ENCODE measurements around the gene LHFPL2.
"Not testable (repeated sequence)": the region's sequence is repeated elsewhere in the genome, so short reads cannot be mapped to it uniquely, and the experiment has no call there.

The LHFPL2 gene

DNA sequence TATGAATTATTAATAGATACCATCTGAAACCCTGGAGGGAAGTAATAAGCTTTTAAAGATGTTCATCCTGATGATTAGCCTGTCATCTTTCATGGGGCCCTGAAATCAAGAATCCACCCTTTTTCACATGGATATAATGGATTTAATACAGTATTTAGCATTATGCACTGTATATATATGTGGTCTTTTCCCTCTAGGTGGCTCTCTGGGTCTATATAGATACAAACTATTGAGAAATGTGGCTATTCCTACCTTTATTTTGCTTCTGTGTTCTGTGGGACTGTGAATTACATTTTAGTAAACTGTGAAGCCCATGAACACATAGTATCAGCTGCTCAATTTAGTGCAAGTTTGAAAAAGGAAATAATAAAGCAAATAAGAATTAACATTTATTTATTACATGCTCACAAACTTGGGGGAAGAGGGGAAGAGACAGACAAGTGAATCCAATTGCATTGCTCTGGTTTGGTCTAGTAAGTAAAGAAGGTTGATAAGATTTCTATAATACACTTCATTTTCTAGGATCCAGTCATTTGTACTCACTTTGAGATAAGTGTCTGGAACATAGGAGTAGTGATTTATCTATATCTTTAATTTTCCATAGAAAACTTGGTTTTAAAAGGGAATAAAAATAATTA lies 176.0 kb downstream of the LHFPL2 start:
- no peak for DNase-seq (ENCODE audit: low read depth in 3 of 3)

DNA sequence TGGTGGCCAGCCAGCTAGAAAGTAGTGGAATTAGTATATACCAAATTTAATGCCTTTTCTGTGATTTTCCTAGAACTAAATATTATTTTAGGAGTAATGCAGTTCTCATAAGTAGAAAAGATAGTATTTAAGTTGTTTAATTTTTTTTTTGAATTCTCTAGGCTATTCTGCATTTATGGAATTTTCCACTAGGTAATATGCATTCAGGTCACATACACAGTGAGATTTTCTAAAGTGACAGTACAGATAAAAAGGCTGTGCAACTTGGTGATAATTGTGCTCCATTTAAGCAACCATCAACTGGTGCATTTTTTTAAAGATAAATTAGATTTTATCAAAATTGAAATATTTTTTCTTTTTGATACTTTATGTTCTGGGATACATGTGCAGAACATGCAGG lies 176.7 kb downstream of the LHFPL2 start:
- DNase-seq (ENCODE audit: low read depth in 3 of 3): no peak

DNA sequence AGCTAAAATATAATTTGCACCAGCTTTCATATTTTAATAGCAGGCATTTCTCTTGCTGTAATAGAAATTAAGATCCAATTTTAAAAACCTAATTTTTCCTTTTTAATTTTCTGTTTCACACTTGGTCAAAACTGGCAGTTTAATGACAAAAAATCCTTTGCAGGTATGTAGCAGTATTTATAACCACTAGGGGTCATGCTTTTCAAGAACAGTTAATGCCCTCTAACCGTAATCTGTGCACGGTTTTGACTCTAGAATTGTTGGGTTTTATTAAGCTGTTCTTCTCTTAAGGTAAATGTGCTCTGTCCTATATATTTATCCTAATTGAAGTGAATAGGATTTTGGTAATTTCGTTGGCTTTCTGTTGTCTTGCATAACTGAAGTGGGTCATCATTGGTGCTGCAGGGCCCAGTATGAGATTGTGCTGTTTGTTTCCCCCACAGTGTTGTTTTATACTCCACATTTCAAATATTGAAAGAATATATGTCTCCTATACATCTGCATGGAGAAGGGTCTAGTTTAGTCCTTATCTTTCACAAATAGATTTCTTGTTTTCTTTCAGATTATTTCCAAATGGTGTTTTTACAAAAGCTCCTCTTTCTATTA lies 180.7 kb downstream of the LHFPL2 start:
- no peak for DNase-seq (ENCODE audit: low read depth in 3 of 3)

DNA sequence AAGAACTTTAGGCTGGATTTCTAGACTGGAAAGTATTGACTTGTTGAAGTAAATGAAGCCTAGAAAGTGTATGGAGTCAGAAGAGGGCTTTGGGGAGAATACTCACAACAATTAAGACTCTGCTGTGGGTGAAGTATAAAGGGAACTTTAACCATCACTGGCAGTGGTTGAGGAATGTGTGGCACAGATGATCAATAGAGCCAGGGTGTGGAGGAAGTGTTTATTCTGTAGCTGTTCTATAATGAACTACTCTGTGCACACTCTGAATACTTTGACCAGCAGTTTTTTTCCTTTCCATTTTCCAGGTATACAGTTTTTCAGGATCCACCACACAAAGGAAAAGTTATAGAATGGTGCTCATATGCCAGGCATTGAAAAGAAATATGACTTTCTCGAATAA lies 181.4 kb downstream of the LHFPL2 start:
- no peak for DNase-seq (ENCODE audit: low read depth in 3 of 3)

DNA sequence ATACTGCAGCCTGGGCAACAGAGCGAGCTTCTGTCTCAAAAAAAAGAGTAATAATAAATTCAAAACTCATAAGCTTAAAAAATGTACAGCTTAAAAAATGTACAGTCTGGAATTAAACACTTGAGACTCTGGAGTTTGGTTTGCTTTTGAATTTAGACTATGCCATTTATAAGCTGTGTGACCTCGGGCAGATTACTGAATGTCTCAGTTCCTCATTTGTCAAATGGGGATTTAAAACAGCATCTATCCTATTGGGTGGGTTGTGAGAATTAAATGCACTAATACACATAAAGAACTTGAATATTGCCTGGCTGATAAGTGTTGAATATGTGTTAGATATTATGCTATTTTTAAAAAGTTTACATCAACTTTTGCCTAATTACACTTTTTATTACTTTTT lies 189.7 kb downstream of the LHFPL2 start:
- DNase-seq (ENCODE audit: low read depth in 3 of 3): no peak

DNA sequence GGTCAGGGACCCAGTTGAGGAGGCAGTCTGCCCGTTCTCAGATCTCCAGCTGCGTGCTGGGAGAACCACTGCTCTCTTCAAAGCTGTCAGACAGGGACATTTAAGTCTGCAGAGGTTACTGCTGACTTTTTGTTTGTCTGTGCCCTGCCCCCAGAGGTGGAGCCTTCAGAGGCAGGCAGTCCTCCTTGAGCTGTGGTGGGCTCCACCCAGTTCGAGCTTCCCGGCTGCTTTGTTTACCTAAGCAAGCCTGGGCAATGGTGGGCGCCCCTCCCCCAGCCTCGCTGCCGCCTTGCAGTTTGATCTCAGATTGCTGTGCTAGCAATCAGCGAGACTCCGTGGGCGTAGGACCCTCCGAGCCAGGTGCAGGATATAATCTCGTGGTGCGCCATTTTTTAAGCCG lies 191.1 kb downstream of the LHFPL2 start:
- not testable (repeated sequence) for DNase-seq (ENCODE audit: low read depth in 3 of 3)

DNA sequence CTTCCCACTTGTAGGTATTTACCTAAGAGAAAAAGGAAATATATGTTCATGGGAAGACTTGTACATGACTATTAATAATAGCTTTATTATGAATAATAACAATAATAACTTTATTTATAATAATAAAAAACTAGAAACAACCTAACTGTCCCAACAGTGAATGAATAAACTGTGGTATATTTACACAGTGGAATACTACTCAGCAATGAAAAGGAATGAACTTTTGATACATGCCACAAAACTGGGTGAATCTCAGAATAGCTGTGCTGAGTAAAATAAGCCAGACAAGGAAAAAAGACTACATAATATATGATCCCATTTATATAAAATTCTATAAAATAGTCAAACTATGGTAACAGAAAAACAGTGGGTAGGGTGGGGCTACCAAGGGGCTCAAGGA lies 199.5 kb downstream of the LHFPL2 start:
- no peak for DNase-seq (ENCODE audit: low read depth in 3 of 3)

DNA sequence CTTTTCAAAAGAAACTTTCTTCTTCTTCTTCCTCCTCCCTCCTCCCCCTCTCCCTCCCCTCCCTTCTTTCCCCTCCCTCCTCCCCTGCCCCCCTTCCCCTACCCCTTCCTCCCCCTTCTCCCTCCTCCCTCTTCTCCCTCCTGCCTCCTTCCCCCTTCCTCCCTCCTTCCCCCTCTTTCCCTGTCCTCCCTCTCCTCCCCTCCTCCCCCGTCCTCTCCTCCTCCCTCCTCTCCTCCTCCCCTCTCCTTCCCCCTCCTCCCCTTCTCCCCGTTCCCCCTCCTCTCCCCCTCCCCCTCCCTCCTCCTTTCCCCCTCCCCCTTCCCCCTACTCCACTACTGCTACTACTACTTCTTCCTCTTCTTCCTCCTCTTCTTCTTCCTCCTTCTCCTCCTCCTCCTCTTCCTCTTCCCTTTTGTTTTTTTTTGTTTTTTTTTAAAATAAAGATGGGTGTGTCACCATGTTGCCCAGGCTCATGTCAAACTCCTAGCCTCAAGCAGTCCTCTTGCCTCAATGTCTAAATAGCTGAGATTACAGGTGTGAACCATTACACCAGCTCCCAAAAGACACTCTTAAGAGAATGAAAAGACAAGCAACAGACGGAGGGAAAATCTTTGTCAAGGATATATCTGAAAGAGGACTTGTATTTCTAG lies 200.7 kb downstream of the LHFPL2 start:
- DNase-seq (ENCODE audit: low read depth in 3 of 3): no peak
